ENCODE data around the gene AMOTL2. TPM values are rescaled to one million over a fixed set of nuclear protein-coding genes. Genes with fewer than 3 reads are reported as not detected.
A peak's percentile ranks its signal among the peaks of the same experiment; 100 is the strongest.

The AMOTL2 gene
- total and polyA plus RNA-seq, 7 donors, result 4.0 to 36.6 (median 16.5) TPM

DNA sequence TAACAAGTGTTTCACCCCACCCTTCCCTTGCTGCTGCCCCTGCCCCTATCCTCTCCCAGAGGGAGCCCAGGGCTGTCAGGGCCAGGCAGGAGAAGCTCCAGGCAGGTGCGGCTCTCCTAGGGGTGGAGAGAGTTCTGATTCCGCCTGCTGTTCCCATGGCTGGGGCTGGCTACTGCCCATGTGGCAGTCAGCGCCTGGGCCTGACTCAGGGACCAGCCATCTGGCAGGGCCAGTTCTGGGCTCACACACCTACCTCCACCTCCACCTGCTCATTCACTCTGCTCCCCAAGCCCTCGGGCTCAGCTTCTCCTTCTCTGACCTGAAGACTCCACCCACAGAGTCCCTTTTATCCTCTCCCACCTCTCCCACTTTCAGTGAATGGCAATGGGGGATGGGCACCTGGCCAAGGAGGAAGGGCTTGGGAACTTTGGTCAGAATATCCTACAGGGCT, 23.4 kb downstream of the AMOTL2 start:
- H3K36me3 ChIP-seq (ENCODE audit: insufficient read depth in 1 of 2, low read depth in 1 of 2), result peaks cover 0 to 15% of the 10 kb centered on the region in 2 donors
- DNase-seq (peak; percentile 49 to 87), ATAC-seq (peak; percentile 75 to 81 (median 78))
- TF ChIP-seq, protein P1, sequence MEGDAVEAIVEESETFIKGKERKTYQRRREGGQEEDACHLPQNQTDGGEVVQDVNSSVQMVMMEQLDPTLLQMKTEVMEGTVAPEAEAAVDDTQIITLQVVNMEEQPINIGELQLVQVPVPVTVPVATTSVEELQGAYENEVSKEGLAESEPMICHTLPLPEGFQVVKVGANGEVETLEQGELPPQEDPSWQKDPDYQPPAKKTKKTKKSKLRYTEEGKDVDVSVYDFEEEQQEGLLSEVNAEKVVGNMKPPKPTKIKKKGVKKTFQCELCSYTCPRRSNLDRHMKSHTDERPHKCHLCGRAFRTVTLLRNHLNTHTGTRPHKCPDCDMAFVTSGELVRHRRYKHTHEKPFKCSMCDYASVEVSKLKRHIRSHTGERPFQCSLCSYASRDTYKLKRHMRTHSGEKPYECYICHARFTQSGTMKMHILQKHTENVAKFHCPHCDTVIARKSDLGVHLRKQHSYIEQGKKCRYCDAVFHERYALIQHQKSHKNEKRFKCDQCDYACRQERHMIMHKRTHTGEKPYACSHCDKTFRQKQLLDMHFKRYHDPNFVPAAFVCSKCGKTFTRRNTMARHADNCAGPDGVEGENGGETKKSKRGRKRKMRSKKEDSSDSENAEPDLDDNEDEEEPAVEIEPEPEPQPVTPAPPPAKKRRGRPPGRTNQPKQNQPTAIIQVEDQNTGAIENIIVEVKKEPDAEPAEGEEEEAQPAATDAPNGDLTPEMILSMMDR (IDR thresholded peaks at IDR 0.05), result no peak
- intact Hi-C loops (cut with DNase I), result no loop called here
- H3K4me3 ChIP-seq, result no peak overlapping the region
- no peaks in the 10 kb centered on the region for H3K9me3 ChIP-seq
- H3K4me1 ChIP-seq, result peaks cover 82% of the 10 kb centered on the region
- WGBS, 3 donors, result 38 to 60% (median 50%) methylated on average over 4 of the region's 4 CpGs
- H3K27ac ChIP-seq, result peak overlapping the region; percentile 65
- H3K27me3 ChIP-seq (ENCODE audit: insufficient read depth in 3 of 3, low read length in 2 of 3), result no peaks in the 10 kb centered on the region

DNA sequence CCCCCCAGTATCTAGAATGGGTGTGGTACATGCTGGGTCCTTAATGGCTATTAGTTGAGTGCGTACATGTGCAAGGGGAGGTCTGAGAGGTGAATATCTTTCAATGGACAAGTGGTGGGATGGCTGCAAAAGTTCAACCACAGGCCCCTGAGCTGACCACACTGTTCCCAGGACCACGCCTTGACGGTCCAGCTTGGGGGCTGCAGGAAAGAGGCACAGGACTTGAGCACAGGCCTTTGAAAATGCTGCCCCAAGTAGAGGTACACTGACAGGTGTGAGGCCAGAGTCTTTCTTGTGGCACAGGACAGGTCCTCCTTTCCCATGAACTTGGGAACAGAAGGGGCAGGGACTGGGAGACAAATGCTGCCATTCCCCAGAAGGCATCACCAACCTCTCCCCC, 24.0 kb downstream of the AMOTL2 start:
- 92 to 100% (median 97%) methylated on average over 3 of the region's 3 CpGs for whole genome bisulfite sequencing, 3 donors
- no peak for ATAC-seq
- Histone ChIP-seq H3K4me3 (no peak overlapping the region), H3K27me3 (ENCODE audit: insufficient read depth in 3 of 3, low read length in 2 of 3) (no peaks in the 10 kb centered on the region), H3K36me3 (ENCODE audit: insufficient read depth in 1 of 2, low read depth in 1 of 2) (peaks cover 0 to 9% of the 10 kb centered on the region in 2 donors), H3K9me3 (no peaks in the 10 kb centered on the region), H3K4me1 (peaks cover 77% of the 10 kb centered on the region), H3K27ac (peak overlapping the region; percentile 65)
- DNase-seq, result peak in 1 of 2 donors; percentile 17
- intact Hi-C loops (cut with DNase I), result no loop called here
- TF ChIP-seq, protein P1 (IDR thresholded peaks at IDR 0.05), result no peak

DNA sequence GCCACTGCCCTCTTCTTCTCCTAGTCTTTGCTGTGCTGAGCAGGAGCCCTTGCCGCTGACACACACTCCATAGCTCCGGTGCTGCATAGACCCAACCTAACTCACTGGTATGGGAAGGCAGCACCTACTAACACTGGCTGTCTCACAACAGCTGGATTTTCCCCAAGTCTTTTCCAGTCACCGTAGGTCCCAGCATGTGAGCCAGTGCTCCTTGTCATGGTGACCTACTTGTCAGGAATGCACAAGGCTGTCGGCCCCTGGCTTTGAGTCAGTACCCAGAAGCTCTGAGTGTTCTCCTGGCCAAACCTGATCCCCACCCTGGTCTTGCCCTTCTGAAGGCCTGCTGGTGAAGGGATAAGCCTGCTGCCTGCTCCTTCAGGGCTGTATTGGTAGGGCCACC, 25.7 kb downstream of the AMOTL2 start:
- intact Hi-C loops (cut with DNase I), result no loop called here
- H3K27ac ChIP-seq, result peak overlapping the region; percentile 67
- no peaks in the 10 kb centered on the region for H3K36me3 ChIP-seq (ENCODE audit: insufficient read depth in 1 of 2, low read depth in 1 of 2)
- DNase-seq (peak; percentile 74 to 91), ATAC-seq (peak; percentile 91 to 95 (median 91))
- no peaks in the 10 kb centered on the region for H3K27me3 ChIP-seq (ENCODE audit: insufficient read depth in 3 of 3, low read length in 2 of 3)
- 42 to 48% (median 48%) methylated on average over 4 of the region's 4 CpGs for WGBS, 3 donors
- H3K4me3 ChIP-seq, result no peak overlapping the region
- peaks cover 64% of the 10 kb centered on the region for H3K4me1 ChIP-seq
- H3K9me3 ChIP-seq, result no peaks in the 10 kb centered on the region
- TF ChIP-seq, protein P1 (IDR thresholded peaks at IDR 0.05), result no peak

DNA sequence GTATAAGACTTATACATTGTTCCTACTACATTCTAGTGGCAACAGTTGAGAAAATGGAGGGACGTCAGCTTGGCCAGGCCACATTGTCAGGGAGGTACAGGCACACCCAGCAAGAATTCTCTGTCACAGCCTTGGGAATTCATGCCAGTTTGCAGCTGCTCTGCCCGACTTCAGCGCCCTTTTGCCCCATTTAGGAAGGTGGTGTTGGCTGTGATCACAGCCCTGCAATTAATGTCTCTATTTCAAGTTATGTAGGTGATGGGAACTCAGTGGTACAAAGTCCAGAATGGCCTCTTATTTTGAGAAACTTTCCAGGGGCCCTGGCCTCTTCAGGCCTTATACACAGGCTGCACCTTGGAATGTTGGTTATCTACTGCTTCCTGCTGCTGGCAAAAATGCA, 26.7 kb downstream of the AMOTL2 start:
- ATAC-seq (no peak), DNase-seq (peak in 1 of 2 donors; percentile 5)
- Histone ChIP-seq H3K36me3 (ENCODE audit: insufficient read depth in 1 of 2, low read depth in 1 of 2) (no peaks in the 10 kb centered on the region), H3K4me1 (peaks cover 54% of the 10 kb centered on the region), H3K9me3 (no peaks in the 10 kb centered on the region), H3K4me3 (no peak overlapping the region), H3K27ac (peak overlapping the region; percentile 67), H3K27me3 (ENCODE audit: insufficient read depth in 3 of 3, low read length in 2 of 3) (no peaks in the 10 kb centered on the region)
- 58 to 83% (median 60%) methylated on average over 3 of the region's 3 CpGs for WGBS, 3 donors
- intact Hi-C loops (cut with DNase I), result no loop called here
- TF ChIP-seq, protein P1 (IDR thresholded peaks at IDR 0.05), result no peak

DNA sequence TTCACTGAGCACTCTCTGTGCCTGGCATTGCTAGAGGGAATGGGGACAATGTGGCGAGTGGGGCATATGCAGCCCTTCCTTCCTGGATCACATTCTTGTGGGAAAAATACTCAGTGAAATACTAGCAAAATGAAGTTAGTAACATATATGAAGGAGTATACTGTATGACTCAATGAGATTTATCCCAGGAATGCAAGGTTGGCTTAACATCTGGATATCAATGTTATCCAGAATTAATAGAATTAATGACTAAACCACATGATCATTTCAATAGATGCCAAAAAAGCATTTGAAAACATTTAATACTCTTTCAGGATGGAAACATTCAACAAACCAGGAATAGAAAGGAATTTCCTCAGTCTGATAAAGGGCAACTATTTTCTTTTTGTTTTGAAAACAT, 27.5 kb downstream of the AMOTL2 start:
- WGBS, 3 donors, result 7 to 55% (median 55%) methylated on average over 1 of the region's 1 CpG

More for the DNA sequence above, 27.5 kb downstream of the AMOTL2 start:
- TF ChIP-seq, protein P1 (IDR thresholded peaks at IDR 0.05), result no peak
- Histone ChIP-seq H3K27me3 (ENCODE audit: insufficient read depth in 3 of 3, low read length in 2 of 3) (no peaks in the 10 kb centered on the region), H3K9me3 (no peaks in the 10 kb centered on the region), H3K4me3 (no peak overlapping the region), H3K4me1 (peaks cover 46% of the 10 kb centered on the region), H3K36me3 (ENCODE audit: insufficient read depth in 1 of 2, low read depth in 1 of 2) (no peaks in the 10 kb centered on the region), H3K27ac (no peak overlapping the region)
- no peak for DNase-seq
- intact Hi-C loops (cut with DNase I), result no loop called here
- ATAC-seq, result no peak
